GM21576 (cell line): Measurements from ENCODE around the gene ARHGAP19.
A peak's percentile ranks its signal among the peaks of the same experiment; 100 is the strongest.

Source experiments
- ATAC-seq: cut with Tn5 transposase; IDR thresholded peaks from one replicate; pipeline ENCODE4 v1.9.1; 2021; ENCODE audit warnings: mild to moderate bottlenecking, moderate library complexity; ENCODE audit not compliant: unreplicated experiment

Gene ARHGAP19

DNA sequence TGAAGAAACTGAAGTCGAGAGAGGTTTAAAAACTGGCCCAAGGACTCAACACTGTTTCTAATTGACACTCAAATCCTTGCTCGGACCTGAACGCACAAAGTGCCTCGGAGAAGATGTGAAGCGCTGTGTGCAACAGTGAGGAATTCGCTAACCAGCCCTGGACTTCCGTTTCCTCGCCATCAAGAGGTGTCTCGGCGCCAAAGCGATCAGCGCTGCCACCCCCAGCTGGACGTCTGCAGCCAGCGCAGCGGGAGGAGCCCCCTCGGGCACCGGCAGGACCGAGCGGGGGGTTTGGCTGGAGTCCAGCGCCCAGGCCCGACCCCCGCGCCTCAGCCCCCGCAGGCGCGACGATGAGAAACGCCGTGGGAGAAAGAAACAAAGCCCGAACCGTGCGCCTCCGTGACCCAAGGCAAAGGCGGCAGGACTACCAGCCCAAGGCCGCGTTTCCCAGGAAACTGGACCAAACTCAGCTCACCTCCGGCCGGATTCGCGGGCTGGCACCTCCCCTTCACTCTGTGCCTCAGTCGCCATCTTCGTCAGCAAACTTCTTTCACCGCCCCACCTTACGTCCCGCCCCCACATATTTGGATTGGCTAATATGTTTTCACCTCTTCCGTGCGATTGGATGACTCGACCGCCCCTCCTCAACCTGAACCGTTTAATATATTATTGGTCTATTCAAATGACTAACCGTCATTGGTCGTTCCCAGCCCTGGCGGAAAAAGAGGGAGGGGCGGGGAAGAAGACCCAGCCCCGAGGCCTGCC lies at the start of gene ARHGAP19:
TSS of gene ARHGAP19 (minus strand) at position 541 of the 765 bp plus-strand sequence. CDS start at position 531, 10 bp downstream.
- peak; percentile 96 for ATAC-seq

- no peak for ATAC-seq
Observed at GRCh38 chr10:97341416-97341815, 49.0 kb upstream of the ARHGAP19 start.

- no peak for ATAC-seq
Observed at GRCh38 chr10:97338041-97338440, 45.6 kb upstream of the ARHGAP19 start.

GRCh38 chr10:97336942-97337831 lies 44.8 kb upstream of the ARHGAP19 start:
- no peak for ATAC-seq

- ATAC-seq, result no peak
Observed at GRCh38 chr10:97336446-97336845, 44.0 kb upstream of the ARHGAP19 start.

DNA sequence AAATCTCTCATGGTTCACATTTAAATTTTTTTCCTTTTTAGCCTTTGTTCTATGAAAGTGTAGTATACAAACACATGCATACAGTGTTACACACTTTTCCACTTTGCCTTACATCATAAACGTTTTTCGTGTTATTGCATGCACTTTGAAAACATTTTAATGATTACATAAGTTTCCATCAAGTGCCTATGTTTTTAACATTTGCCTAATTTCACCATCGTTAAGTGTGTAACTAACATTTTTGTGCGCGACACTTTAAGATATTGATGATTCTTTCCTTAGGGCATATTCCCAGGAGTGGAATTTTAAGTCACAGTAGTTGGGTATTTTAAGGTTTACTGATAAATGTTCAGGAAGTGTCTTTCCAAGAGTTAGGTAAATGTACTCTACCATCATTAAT lies 43.6 kb upstream of the ARHGAP19 start:
- no peak for ATAC-seq

DNA sequence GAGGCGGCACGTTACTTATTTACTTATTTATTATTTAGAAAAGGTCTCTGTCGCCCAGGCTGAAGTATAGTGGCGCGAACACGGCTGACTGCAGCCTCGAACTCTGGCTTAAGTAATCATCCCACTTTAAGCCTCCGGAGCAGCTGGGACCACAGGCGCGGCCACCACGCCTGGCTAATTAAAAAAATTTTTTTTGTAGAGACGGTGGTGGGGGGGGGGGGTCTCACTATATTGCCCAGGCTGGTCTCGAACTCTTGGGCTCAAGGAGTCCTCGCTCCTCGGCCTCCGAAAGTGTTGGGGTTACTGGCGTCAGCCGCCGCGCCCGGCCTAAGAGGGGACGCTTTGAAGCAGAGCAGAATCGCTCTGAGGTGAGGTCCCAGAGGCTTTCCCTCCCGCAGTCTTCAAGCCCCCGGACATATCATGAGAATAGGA lies 42.8 kb upstream of the ARHGAP19 start:
- ATAC-seq, result no peak

DNA sequence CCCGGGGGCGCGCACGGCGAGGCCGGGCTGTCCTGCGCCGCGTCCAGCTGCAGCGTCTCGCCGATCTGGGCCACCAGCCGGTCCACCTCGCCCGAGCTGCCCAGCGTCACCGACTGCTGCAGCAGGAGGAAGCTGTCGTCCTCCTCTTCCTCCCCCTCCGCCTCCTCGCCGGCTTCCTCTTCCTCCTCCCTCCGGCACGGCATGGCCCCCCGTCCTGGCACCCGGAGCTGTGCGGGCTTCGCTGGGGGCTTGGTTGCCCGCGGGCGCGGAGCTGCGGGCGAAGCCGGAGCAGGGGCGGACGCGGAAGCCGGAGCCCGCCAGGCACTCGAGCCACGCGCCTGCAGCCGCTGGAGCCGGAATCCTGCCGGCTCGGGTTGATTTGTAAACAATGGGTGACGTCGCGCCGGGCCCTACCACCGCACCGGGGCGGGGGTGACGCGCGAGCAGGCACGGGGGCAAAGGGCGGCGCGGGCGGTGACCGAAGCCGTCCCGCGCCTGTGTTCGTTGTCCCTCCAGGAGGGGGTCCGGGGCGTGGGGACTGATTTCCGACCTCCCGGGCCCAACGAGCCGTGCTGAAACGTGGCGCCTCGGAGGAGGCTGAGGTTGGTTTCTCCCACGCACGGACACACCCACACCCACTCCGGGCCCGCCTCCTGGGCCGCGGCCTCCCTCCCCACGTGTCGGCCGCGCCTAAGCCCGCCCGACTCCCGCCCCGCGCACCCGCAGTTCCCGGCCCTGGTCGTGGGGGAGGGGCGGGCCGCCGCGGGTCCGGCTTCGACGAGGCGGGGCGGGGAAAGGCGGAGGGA lies 42.1 kb upstream of the ARHGAP19 start, which contains the start of gene FRAT2:
TSS of gene FRAT2 (minus strand) at position 360 of the 806 bp plus-strand sequence. CDS start at position 203, 157 bp downstream.
- peak; percentile 83 for ATAC-seq

DNA sequence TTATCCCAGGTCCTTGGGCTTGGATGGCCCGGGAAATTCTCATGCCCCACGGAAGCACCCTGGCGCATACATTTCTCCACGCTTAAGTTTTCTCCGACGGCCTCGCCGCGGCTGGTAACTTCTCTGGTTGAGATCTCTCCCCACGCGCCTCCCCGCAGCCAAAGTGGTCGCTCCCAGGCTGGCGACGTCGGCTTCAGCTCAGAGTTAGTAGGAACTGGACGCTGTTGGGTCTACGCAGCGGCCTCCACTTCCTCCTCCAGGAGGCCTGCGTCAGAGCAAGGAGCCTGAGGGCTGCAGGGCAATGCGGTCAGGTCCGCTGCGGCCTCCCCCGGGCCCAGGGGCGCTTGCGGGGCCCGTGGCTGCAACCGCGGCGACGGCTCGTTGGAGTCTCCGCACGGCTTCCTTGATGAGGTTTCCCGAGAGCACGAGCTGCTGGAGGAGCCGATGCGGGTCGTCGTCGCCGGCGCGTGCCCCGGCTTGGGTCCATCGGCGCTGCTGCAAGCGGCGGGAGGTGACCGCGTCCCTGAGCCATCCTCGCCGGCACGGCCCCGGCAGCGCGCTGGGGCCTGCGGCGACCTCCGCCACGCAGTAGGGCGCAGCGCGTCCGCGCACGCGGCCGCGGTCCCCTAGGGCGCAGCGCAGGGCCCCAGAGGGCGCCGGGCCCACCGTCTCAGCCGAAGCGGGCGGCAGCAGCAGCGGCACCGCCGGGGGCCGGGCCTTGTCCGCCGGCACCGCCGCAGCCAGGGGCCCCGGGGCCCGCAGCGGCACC lies 41.3 kb upstream of the ARHGAP19 start:
- peak; percentile 15 for ATAC-seq

- no peak for ATAC-seq
Observed at GRCh38 chr10:97333351-97333600, 40.8 kb upstream of the ARHGAP19 start.

DNA sequence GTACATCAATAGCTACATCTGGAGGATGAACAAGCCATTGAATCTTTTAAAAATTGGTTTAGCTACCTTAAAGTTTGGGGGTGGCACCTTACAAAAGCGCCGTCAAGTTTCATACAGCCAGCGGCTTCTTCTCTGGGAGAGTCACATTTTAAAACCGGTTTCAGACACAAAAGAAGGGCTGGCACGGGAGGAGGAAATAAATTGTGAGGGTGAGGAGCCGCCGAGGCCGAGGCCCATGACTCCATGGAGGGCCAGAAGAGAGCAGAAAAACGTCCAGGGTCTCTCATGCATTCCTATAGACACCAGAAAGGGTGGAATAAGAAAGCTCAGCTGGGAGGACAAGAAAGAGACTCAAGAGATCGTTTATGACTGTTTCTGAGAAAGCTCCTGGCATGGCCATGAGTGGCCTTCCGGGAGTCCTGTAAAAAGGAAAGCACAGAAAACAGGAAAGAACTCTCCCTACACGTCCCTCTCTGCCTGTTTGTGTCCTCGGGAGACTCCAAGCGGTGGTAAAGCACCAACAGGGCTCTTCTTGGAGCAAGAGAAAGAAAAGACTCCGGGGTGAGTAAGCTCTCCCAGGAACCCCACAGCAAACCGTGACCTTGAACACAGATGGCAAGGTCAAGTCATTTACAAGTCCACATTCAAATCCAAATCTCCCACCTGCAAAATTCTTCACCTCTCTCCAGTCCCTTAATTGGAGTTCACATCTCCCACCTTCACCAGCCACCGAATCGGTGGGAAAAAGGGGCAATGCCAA lies 40.3 kb upstream of the ARHGAP19 start:
- no peak for ATAC-seq

- ATAC-seq, result no peak
Observed at GRCh38 chr10:97331153-97331703, 38.8 kb upstream of the ARHGAP19 start.

GRCh38 chr10:97329766-97330165 lies 37.3 kb upstream of the ARHGAP19 start:
- no peak for ATAC-seq

- no peak for ATAC-seq
Observed at GRCh38 chr10:97328646-97329453, 36.4 kb upstream of the ARHGAP19 start.

- no peak for ATAC-seq
Observed at GRCh38 chr10:97327348-97328294, 35.2 kb upstream of the ARHGAP19 start.

GRCh38 chr10:97325754-97326153 lies 33.3 kb upstream of the ARHGAP19 start:
- ATAC-seq, result no peak

- no peak for ATAC-seq
Observed at GRCh38 chr10:97323501-97323900, 31.1 kb upstream of the ARHGAP19 start.
